Measurements from ENCODE around the gene PAM.

PAM gene

DNA sequence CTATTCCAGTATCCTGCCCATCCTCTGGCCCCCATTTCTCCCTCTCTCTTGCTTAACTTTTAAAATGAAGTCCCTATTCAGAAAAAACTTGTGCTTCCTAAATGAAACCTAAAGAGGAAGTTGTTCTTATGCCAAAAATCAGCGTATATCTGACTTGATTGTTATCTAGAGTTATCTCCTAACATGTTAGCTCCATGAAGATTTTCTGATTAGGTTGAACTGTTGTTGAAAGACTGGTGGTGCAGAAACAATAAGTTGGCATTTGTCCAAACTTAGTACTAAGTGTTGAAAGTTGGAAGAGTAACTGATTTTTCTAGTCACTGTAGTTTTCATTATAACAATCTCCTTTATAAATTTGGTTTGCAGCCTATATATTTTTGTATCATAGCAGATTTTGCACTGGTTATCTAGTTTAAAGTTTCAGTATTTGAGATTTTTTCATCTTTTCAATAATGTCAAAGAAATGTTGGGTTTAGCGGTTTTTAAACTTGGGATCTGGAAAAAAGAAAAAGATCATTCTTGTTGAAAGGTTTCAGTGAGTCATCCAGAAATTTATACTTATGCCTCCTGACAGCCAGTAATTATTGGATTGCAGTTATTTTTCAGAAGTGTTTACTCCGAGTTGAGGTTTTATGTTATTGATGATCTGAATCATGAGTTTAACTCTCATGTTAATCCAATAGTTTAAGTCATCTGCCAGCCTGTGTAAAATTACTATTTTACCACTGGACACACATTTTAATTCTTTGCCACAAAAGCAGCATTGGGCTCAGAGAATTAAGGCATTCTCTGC is 60.6 kb downstream of the PAM start:
- no peak for DNase-seq

DNA sequence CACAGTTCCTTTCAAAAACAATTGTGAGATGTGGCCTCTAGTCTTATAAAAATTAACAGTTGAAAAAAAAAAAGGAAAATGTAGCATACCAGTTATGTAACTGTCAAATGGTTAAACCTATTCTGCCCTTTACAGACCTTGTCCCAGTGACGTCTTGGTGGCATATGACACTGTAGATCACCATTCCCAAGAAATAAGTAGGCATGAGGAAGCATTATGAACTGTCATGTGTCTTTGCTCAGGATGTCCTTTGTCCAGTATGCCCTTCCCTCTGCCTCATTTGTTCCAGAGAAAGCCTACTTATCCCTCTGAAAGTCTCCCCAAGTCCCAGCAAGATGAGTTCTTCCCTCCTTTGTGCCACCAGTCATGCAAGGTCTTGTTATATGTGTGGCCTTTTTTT is 63.2 kb downstream of the PAM start:
- DNase-seq, result no peak

DNA sequence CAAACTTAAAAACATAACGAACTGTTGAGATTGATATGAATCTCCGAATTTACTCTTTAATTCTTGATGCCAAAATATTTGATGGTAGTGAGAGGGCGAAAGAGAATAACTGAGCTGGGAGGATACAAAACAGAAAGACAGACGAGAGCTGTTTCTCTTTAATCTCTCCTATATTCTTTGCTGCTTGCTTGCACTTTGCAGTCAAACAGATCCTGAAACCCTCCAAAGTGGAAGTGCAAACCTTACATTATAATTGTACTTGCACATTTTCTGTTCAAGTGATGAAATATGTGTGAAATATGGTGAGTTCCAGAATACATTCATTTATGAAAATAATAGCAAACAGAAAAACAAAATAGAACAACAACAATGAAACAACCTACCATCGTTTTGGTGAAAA is 63.8 kb downstream of the PAM start:
- DNase-seq, result no peak

DNA sequence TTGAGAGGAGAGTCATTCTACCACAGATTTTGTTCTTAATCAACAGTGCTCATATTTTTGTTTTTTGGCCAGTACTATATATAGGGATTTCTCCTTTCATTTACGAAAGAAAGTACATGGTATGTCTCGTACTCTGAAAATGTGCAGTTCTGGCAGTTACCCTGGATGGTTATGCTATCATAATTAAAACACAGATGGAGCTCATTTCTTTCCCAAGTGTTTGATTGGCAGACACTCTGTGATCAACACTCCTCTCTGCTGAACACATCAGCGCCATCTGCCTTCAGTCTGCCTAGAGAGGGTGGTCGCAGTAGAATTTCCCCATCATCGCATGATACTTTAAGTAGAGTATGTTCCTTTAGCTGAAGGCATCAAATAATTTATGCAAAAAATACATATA is 64.5 kb downstream of the PAM start:
- no peak for DNase-seq

DNA sequence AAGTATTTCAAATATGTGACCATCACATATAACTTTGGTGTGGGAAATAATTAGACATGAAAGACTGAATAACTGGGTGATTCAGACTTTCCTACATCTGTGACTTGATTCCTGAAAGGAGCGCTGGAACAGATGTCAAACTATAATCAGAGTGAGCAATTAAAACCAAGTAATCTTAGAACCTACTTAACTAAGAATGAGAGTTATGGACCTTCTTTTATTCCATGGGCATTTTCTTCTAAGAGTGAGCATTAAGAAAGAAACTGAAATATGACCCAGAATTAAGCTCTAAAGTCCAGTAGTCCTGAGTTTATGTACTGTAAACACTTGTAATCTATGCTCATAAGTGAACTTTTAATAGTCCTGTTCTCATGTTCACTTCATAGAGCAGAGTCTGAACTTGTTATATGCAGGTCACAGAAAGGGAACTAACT is 68.4 kb downstream of the PAM start:
- no peak for DNase-seq

DNA sequence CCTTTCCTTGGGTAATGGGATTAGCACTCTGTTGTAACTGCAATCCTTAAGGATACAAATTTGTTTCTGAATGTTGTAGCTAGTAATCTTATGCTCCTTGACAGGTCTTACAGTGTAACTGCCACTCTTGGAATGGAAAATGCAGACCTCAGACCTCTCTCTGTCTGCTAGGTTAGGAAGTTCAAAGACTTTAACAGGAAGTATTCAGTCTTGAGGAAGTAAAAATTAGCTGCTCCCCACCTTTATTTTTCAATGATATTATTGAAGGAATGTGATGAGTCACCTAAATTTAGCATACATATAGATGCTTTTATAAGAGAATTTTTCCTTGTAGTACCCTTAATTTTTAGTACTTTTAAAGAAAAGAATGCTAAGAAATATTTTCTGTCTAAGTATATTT is 71.5 kb downstream of the PAM start:
- no peak for DNase-seq

DNA sequence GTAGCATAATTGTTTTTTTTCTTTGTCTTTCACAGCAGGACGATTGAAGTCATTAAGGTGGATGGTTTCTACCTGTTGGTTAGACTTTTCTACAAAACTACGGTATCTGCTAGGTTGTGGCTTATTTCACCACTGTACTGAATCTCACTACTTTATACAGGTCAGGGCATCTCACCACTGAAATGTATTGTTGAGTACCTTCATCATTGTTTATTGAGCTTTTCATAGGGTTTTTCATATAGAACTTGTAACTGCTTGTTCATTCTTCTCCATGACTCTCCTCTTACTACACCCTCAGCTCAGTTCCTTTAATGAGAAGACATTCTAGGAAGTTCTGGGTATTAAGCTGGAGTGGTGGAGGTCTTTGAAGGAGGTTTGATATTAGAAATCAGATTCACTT is 75.1 kb downstream of the PAM start:
- no peak for DNase-seq

DNA sequence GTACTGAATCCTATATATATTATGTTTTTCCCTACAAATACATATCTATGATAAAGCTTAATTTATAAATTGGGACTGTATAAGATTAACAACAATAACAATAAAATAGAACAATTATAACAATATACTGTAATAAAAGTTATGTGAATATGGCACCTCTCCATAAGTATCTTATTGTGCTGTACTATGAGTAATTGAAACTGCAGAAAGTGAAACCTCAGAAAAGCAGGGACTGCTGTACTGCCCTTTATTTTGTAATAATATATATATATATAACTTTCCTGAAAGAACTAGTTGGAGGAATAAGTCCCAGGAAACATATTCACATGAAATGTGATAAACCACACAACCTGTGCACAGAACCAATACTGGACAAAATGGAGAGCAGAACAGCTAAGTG is 77.3 kb downstream of the PAM start:
- DNase-seq, result no peak

DNA sequence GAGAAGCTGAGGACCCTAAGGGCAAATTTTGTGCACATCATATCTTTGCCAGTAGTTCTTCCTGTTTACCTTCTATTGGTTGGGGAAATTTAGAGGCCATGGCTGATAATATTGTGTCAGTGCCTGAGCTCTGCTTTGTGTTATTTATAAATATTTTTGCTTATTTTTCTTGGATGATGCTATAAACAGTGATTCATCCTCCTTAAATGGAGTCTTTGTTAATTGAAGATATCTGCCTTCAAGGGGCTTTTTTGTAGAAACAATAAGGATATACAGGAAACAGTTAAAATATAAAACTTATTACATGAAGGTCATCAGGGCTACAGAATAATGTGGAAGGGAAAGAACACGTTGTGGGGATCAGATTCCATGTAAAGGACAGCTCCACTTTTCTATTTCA is 78.0 kb downstream of the PAM start:
- DNase-seq, result no peak

DNA sequence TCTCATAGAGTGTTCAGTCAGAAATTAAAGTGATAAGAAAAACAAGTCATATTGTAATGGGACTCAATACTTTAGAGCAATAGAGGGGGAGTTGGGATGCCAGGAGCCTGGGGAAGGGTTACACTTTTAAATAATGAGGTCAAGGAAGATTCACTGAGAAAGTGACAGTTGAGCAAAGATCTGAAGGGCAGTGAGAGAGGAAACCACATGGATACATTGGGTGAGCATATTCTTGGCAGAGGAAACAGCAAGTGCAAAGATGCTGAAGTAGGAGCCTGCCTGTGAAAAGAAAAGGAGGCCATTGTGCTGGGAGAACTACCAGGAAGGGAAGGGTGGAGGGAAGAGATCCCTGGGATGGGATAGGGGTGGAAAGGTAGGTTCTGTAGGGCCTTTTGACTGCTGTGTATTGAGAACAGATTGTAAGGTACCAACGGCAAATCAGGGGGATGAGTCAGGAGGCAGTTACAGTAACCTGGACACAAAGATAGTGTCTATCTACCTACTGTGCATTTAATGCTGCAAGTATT is 79.4 kb downstream of the PAM start:
- no peak for DNase-seq

DNA sequence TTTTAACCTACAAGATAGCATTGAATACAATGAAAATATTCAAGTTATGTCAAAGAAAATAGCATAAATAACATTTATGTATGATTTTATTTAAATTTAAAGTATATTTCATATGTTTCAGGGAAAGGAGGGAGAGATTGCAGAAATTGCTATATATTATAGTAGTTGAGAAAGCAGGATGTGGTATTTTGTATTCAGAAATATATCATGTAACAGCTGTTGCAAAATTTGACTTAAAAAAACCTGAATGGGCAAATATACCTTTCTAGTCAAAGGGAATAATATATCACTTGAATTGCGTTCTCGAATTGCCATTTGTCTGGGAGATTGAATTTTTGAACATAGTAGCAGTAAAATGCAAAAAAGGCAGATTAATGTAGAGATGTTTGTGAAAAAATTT is 80.6 kb downstream of the PAM start:
- DNase-seq, result no peak

DNA sequence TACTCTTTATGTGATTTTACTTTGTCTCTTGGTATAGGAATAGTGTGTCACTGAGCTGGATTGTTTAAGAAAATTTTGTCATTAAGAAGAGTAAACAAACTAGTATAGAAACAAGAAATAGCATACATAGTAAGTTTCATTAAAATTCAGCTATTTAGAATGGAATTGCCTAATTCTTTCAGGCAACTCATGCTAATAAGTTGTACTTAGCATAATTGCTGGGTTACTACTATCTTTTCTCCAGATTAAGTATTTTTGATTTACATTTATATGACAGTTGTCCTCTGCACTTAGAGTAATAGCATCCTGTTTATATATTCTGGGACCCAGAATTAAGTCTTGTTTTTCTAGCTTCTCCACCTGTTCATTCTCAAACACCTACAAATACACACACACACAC is 85.9 kb downstream of the PAM start:
- no peak for DNase-seq

DNA sequence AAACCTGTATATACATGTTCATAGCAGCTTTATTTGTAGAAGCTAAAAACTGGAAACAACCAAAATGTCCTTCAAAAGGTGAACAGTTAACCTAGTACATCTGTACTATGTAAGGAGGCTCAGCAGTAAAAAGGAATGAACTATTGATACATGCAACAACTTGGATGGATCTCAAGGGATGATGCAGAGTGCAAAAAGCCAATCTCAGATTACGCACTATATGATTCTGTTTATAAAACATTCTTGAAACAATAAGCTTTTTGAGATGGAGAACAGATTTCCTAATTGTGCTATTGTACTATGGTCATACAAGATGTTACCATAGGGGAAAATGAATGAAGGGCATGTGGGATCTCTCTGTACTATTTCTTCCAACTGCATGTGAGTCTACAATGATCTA is 88.9 kb downstream of the PAM start:
- no peak for DNase-seq

DNA sequence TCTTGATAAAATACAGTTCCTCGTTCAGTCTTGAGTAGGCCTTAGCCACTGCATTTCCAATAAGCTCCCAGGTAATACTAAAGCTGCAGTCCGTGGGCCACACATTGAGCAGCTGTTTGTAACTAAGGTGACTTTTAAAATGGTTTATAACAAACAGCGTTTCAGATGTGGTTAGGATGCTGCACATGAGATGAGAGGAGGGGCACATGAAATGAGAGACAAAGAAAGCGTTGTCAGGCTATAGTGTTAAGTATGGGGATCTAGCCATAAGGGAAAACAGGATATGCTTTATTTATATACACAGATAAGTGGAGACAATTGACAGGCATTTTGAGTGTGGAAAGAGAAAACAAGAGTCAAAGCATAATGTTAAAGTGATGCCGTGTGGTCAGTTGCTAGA is 89.9 kb downstream of the PAM start:
- no peak for DNase-seq

DNA sequence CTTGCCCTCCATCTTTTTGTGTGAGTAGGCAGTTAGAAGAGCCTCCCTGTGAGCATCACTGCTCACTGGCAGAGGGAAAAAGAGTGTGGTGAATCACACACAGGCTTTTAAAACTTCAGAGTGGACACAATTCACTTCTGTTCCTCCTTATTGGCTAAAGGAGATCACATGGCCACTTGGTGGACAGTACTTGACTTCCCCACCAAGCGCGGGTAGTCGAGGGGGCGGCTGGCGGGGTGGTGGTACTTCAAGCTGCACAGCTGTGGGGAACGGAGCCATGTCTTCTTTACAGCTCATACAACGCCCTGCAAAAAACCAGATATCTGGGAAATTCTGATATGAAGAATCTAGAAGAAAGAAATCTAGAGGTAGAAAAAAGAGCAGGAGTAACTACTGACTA is 95.4 kb downstream of the PAM start:
- no peak for DNase-seq

DNA sequence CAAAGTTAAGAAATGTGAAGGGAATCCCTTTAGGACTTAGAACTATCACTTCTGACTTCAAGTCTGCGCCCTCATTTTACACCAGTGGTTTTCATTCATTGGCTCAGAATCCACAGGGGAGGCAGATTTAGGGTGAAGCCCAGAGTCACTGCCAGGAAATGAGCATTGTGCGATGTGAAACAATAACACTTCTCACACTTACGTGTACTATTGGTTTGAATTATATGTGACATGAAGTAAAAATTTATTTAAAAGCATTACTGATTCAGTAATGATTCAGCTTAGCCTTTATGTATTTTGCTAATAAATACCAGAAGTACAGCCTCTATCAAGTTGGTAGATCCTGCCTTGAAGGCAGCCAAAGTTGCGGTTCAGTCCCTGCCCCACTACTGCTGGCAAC is 98.6 kb downstream of the PAM start:
- no peak for DNase-seq

DNA sequence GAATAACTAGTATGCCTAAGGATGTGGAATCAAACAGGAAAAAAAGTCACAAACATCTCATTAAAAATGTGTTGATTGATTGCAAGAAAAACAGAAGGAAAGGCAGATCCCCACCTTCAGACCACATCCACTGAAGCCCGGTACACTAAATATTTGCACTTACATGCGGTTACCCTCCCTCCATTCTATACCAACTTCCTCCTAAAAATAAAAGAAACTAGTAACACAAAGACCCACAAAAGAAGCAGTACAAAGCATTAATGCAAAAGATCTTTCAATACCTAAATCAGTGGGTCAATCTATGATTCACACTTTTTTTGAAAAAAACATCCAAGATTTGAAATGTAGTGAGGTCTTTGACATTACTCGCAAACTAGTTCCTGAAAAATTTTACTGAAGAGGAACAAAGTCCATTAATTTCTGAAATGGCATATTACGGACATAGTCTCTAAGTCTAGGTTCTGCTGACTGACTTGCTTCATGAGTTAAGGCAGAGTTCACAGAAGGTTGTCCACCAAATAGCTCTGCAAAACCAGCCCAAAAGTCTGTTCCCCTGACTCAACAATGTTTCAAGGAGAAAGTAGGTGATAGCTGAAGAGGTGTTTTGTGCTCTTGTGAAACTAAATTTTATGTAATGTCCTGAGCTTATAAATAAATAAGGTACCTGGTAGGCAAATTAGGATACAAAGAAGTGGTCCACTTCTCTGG is 100.7 kb downstream of the PAM start:
- no peak for DNase-seq

DNA sequence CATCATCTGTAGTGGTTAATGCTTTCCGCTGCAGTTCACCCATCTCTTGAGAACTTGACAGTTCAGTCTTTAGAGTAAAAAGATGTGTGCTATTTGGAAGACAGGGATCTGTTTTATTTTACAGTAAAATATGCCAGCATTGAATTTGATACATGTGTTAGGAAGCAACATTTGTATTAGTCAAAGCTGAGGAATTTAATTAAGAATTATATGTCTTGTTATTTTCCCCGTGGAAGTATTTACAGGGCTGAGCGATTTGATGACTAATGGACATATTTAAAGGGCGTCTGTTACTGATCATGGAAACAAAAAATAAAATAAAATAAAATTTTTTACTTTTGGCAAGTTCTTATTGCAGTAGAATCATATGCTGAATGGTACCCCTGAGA is 101.3 kb downstream of the PAM start:
- DNase-seq, result no peak

DNA sequence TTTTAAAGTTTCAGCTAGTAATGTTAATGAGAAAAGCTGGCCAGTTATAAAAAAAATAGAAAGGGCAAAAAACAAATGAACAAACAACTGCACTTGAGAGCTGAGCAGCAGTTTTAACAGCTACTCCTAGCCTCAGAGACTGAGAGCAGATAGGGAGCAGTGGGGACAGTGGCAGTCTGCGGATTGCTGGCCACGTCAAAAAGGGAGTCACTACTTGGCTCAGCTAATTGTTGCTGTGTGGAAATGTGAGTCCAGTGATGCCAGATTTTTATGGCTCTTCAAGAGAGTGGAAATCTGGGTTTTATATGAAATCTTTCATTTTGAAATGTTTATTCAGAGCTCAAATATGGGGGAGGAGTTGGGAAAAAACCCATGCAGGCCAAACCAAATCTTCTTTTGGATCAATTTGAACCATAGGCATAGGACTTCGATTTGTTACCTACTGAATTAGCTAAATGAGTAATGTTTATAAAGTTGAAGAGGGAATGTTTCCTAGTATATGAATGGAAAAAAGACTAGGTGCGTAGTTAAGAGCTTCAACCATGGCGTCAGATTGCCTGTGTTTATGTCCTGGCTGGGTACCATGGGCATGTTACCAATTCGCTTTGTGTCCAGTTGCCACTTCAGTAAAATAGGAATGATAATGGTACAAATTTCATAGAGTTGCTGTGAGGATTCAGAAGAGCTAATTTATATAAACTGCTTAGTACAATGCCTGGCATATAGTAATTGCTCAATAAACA is 102.1 kb downstream of the PAM start:
- DNase-seq, result no peak

DNA sequence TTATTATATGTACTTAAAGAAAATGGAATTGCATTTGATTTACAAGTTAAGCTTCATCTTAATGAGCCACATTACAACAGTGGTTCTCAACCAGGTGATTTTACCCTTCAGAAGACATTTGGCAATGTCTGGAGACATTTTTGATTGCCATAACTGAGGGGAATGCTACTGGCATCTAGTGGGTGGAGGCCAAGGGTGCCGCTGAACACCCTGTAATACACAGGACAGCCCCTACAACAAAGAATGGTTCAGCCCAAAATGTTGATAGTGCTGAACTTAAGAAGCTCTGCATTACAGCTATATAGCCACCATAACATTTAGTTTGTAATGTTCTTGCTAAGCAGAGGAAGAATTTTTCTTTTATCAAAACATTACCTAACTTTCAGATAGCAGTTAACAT is 103.1 kb downstream of the PAM start:
- DNase-seq, result no peak

DNA sequence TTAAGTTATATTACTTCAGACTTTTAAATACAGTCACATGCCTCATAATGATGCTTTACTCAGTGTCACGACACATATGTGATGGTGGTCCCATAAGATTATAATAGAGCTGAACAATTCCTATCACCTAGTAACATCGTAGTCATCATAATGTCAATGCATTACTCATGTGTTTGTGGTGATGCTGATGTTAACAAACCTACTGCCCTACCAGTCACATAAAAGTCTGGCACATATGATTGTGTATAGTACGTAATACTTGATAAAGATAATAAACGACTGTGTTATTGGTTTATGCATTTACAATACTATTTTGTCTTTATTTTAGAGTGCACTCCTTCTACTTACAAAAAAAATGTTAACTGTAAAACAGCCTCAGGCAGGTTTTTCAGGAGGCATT is 103.7 kb downstream of the PAM start:
- no peak for DNase-seq

DNA sequence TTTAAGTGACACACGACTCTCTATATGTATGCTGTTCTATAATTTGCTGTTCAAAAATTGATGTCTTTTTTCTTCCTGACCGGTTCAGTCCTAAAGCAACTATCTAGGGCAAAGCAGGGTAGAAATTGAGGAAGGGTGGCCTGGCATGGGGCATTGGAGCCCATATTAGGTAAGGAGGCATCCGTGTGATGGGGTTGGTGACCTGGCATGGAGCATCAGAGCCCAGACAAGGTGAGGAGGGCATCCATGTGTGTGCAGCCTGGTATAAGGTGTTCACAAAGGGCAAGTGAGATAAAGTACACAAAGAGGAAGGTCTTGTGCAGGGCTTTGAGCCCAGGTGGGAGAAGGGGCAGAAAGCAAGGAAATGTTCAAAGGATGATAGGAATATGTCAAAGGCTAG is 104.9 kb downstream of the PAM start:
- DNase-seq, result no peak

DNA sequence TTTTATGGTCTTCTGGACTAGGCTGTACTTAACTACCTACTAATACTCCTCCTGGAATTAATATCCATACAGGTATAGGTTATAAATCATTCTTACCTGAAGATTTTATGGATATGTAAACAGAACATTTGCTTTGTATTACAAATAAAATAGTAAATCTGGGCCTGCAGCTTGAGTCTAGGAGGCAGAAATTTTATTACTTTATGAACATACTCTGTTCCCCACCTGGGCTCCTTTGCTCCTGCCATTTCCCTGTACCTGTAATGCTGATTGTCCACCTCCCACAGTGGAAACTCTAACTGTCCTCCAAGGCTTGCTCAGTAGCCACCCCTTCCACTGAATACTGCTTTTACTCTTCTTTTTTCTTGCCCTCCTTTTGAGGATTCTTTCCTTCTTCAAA is 108.0 kb downstream of the PAM start:
- no peak for DNase-seq
